Measurements from ENCODE around the gene FBXO24.

Gene FBXO24

DNA sequence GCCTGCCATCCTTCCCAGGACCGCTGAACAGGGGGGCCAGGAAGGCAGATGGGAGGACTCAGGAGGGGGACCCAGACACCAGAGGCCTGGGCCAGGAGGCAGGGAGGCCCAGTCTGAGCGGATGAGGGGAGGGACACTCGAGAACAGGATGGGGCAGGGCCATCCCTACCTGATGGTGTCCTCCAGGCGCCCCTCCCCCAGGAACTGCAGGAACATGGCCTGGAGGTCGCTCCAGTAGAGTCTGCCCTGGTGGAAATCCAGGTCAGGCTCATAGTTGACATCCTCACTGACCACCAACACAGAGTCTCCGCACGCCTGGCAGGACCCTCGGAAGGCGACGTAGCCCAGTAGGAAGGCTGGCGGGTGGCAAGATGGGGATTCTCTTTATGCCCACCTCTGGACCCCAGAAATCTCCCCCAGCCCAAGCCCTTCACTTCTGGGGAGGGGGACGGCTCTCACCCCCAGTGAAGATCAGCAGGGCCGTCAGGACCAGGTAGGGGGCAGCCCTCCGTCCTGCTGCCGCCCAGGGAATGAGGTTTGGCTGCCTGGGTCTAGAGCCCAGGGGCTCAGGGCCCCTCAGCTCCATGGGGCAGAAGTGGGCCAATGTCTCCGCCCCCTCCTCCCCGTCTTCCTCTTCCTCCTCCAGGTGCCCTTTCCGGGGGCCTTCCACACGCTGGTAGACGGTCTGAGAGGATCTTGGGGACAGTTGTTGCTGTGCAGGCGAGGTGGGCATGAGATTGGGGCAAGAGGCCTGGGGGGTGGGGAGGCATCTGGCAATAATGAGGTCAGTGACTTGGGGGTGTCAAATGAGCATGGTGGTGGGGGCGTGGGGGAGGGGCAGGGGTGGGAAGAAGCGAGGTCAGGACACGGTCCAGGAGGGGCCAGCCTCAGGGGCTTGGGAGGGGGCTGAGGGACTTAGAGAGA is 54.7 kb downstream of the FBXO24 start:
- Histone ChIP-seq H2BK12ac (ENCODE audit: low read length in 2 of 2) (no peak overlapping the region), H3K23ac (ENCODE audit: low read length in 2 of 2) (no peak overlapping the region), H4K91ac (ENCODE audit: low read length) (no peak overlapping the region), H2AK5ac (ENCODE audit: low read length, severe bottlenecking) (no peak overlapping the region), H3K27me3 (ENCODE audit: control insufficient read depth in 1 of 2, insufficient read depth in 1 of 2, low read length in 2 of 2) (peaks cover 21 to 60% of the 10 kb centered on the region in 2 experiments), H3K79me1 (replicated peaks; ENCODE audit: low read length, poor library complexity, severe bottlenecking) (no peaks in the 10 kb centered on the region), H3K18ac (ENCODE audit: low read depth in 1 of 2, low read length in 2 of 2) (no peak overlapping the region), H3K36me3 (ENCODE audit: control insufficient read depth in 1 of 2, insufficient read depth in 2 of 2, low read depth in 1 of 2, low read length in 2 of 2) (no peaks in the 10 kb centered on the region), H3K4me1 (ENCODE audit: control insufficient read depth, insufficient read depth, low read depth, low read length) (no peaks in the 10 kb centered on the region), H4K8ac (ENCODE audit: low read length) (no peak overlapping the region), H3K14ac (ENCODE audit: low read length in 2 of 2) (no peak overlapping the region), H3K9ac (ENCODE audit: low read length) (no peak overlapping the region), H2AFZ (ENCODE audit: low read depth, low read length) (no peak overlapping the region), H2BK15ac (ENCODE audit: low read depth, poor library complexity, severe bottlenecking) (no peak overlapping the region), H3K27ac (ENCODE audit: low read length, poor library complexity, severe bottlenecking) (no peak overlapping the region), H2BK120ac (ENCODE audit: low read depth, low read length) (no peak overlapping the region), H3K4ac (ENCODE audit: low read depth in 1 of 2, low read length in 2 of 2) (no peak overlapping the region), H2BK5ac (ENCODE audit: low read depth, low read length, poor library complexity, severe bottlenecking) (no peak overlapping the region), H3K4me2 (ENCODE audit: low read length, poor library complexity, severe bottlenecking) (no peak overlapping the region), H3K9me3 (ENCODE audit: control insufficient read depth, low read length) (no peaks in the 10 kb centered on the region), H3K4me3 (ENCODE audit: insufficient read depth in 1 of 2, low read depth in 1 of 2, low read length in 2 of 2) (no peak overlapping the region)
- no peak for DNase-seq
- 90% methylated on average over 20 of the region's 24 CpGs for WGBS

DNA sequence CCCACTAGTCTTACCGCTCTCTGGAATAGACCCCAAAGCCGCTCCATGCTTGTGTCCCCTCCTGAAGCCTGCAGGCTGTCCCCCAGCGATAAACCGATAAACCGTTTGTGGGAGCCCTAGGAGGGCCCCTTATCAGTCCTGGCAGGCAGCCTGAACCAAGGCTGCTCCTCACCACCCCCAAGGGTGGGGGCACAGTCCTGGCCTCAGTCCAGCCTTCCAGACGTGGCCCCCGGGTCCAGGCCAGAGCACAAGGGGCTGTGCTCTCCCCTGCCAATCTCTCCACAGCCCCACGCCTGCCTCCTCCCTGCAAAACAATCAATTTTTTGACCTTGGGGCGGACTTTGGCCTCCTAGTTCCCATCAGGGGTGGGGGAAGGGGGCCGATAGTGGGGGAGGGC is 55.3 kb downstream of the FBXO24 start, which contains the start of gene TFR2:
Gene TFR2 (minus strand): TSS at position 90 of the 397 bp plus-strand sequence. CDS start 43 bp downstream, at position 47.
- no peaks in the 10 kb centered on the region for H3K79me1 ChIP-seq (replicated peaks; ENCODE audit: low read length, poor library complexity, severe bottlenecking)
- no peak within 1 kb of the TSS for H3K18ac ChIP-seq (ENCODE audit: low read depth in 1 of 2, low read length in 2 of 2)
- no peak within 1 kb of the TSS for H2AK5ac ChIP-seq (ENCODE audit: low read length, severe bottlenecking)
- H3K27ac ChIP-seq (ENCODE audit: low read length, poor library complexity, severe bottlenecking) = no peak within 1 kb of the TSS
- H3K9me3 ChIP-seq (ENCODE audit: control insufficient read depth, low read length) = no peaks in the 10 kb centered on the region
- no peak within 1 kb of the TSS for H3K4me2 ChIP-seq (ENCODE audit: low read length, poor library complexity, severe bottlenecking)
- H3K9ac ChIP-seq (ENCODE audit: low read length) = no peak within 1 kb of the TSS
- no peak within 1 kb of the TSS for H3K4me3 ChIP-seq (ENCODE audit: insufficient read depth in 1 of 2, low read depth in 1 of 2, low read length in 2 of 2)
- no peak within 1 kb of the TSS for H3K14ac ChIP-seq (ENCODE audit: low read length in 2 of 2)
- H2BK12ac ChIP-seq (ENCODE audit: low read length in 2 of 2) = no peak within 1 kb of the TSS
- H2BK15ac ChIP-seq (ENCODE audit: low read depth, poor library complexity, severe bottlenecking) = no peak within 1 kb of the TSS
- no peaks in the 10 kb centered on the region for H3K36me3 ChIP-seq (ENCODE audit: control insufficient read depth in 1 of 2, insufficient read depth in 2 of 2, low read depth in 1 of 2, low read length in 2 of 2)
- no peak within 1 kb of the TSS for H3K4ac ChIP-seq (ENCODE audit: low read depth in 1 of 2, low read length in 2 of 2)
- H2AFZ ChIP-seq (ENCODE audit: low read depth, low read length) = no peak within 1 kb of the TSS
- no peaks in the 10 kb centered on the region for H3K4me1 ChIP-seq (ENCODE audit: control insufficient read depth, insufficient read depth, low read depth, low read length)
- H4K8ac ChIP-seq (ENCODE audit: low read length) = no peak within 1 kb of the TSS
- peaks cover 26 to 67% of the 10 kb centered on the region in 2 experiments for H3K27me3 ChIP-seq (ENCODE audit: control insufficient read depth in 1 of 2, insufficient read depth in 1 of 2, low read length in 2 of 2)
- H2BK5ac ChIP-seq (ENCODE audit: low read depth, low read length, poor library complexity, severe bottlenecking) = no peak within 1 kb of the TSS
- H4K91ac ChIP-seq (ENCODE audit: low read length) = no peak within 1 kb of the TSS
- 97% methylated on average over 7 of the region's 10 CpGs for WGBS
- H2BK120ac ChIP-seq (ENCODE audit: low read depth, low read length) = no peak within 1 kb of the TSS
- no peak within 1 kb of the TSS for H3K23ac ChIP-seq (ENCODE audit: low read length in 2 of 2)
- DNase-seq = no peak

DNA sequence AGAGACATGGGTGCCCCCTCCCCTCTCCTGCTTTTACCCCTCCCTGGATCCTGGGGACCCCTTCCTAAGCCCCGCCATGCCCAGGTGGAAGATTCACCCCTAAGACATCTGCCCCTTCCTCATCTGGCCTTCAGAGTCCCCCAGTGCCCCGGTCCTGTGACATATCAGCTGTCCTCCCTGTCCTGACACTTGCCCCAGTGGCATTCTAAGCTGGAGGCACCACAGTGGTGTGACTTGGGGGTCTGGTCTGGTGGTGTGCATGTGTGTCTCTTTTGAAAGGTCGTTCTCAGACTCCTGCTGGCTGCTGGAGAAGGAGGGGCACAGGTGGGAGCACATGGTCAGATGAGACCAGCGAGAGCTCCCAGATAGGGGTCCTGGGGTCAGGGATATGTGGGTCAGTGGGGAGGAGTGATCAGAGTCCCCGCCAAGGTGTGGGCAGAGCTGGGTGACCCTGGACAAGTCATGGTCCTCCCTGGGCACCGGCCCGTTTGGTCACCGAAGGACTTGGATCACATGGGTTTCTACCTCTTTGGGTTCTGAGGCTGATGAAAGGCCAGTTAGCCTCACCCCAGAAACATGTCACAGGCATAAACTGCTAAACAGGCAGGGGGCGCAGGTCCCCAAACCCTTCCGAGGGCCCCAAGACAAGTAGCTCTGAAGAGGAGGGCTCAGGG is 55.9 kb downstream of the FBXO24 start:
- Histone ChIP-seq H3K27ac (ENCODE audit: low read length, poor library complexity, severe bottlenecking) (no peak overlapping the region), H4K8ac (ENCODE audit: low read length) (no peak overlapping the region), H3K4me1 (ENCODE audit: control insufficient read depth, insufficient read depth, low read depth, low read length) (no peaks in the 10 kb centered on the region), H2BK120ac (ENCODE audit: low read depth, low read length) (no peak overlapping the region), H3K4me3 (ENCODE audit: insufficient read depth in 1 of 2, low read depth in 1 of 2, low read length in 2 of 2) (no peak overlapping the region), H2AFZ (ENCODE audit: low read depth, low read length) (no peak overlapping the region), H3K9ac (ENCODE audit: low read length) (no peak overlapping the region), H3K4ac (ENCODE audit: low read depth in 1 of 2, low read length in 2 of 2) (no peak overlapping the region), H3K9me3 (ENCODE audit: control insufficient read depth, low read length) (no peaks in the 10 kb centered on the region), H3K4me2 (ENCODE audit: low read length, poor library complexity, severe bottlenecking) (no peak overlapping the region), H4K91ac (ENCODE audit: low read length) (no peak overlapping the region), H3K79me1 (replicated peaks; ENCODE audit: low read length, poor library complexity, severe bottlenecking) (no peaks in the 10 kb centered on the region), H3K27me3 (ENCODE audit: control insufficient read depth in 1 of 2, insufficient read depth in 1 of 2, low read length in 2 of 2) (peaks cover 29 to 71% of the 10 kb centered on the region in 2 experiments), H3K23ac (ENCODE audit: low read length in 2 of 2) (no peak overlapping the region), H2AK5ac (ENCODE audit: low read length, severe bottlenecking) (no peak overlapping the region), H2BK12ac (ENCODE audit: low read length in 2 of 2) (no peak overlapping the region), H3K18ac (ENCODE audit: low read depth in 1 of 2, low read length in 2 of 2) (no peak overlapping the region), H2BK15ac (ENCODE audit: low read depth, poor library complexity, severe bottlenecking) (no peak overlapping the region), H2BK5ac (ENCODE audit: low read depth, low read length, poor library complexity, severe bottlenecking) (no peak overlapping the region), H3K14ac (ENCODE audit: low read length in 2 of 2) (no peak overlapping the region), H3K36me3 (ENCODE audit: control insufficient read depth in 1 of 2, insufficient read depth in 2 of 2, low read depth in 1 of 2, low read length in 2 of 2) (no peaks in the 10 kb centered on the region)
- no peak for DNase-seq
- WGBS = 85% methylated on average over 10 of the region's 10 CpGs

DNA sequence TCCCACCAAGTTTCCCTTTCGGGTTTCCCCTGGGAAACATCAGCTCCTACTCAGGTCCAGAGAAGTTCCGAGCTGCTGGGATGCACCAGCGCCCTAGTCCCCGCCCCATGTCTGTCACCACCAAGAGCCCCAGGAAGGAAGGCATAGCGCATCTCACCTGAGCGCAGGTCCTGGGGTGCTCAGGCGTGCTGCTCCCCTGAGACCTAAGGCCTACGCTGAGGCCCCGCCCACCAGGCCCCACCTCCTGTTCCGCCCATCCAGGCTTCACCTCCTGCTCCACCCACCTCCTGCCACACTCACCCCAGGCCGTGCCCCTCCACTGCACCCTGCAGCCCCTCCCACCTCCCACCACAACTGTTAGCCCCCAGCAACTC is 56.4 kb downstream of the FBXO24 start:
- no peak overlapping the region for H2AFZ ChIP-seq (ENCODE audit: low read depth, low read length)
- no peaks in the 10 kb centered on the region for H3K79me1 ChIP-seq (replicated peaks; ENCODE audit: low read length, poor library complexity, severe bottlenecking)
- H3K14ac ChIP-seq (ENCODE audit: low read length in 2 of 2) = no peak overlapping the region
- H3K36me3 ChIP-seq (ENCODE audit: control insufficient read depth in 1 of 2, insufficient read depth in 2 of 2, low read depth in 1 of 2, low read length in 2 of 2) = no peaks in the 10 kb centered on the region
- no peak overlapping the region for H3K9ac ChIP-seq (ENCODE audit: low read length)
- 63% methylated on average over 11 of the region's 11 CpGs for WGBS
- no peak overlapping the region for H3K18ac ChIP-seq (ENCODE audit: low read depth in 1 of 2, low read length in 2 of 2)
- no peak overlapping the region for H3K4me3 ChIP-seq (ENCODE audit: insufficient read depth in 1 of 2, low read depth in 1 of 2, low read length in 2 of 2)
- no peak overlapping the region for H2BK12ac ChIP-seq (ENCODE audit: low read length in 2 of 2)
- H3K9me3 ChIP-seq (ENCODE audit: control insufficient read depth, low read length) = no peaks in the 10 kb centered on the region
- H2AK5ac ChIP-seq (ENCODE audit: low read length, severe bottlenecking) = no peak overlapping the region
- H3K27ac ChIP-seq (ENCODE audit: low read length, poor library complexity, severe bottlenecking) = no peak overlapping the region
- no peak overlapping the region for H2BK120ac ChIP-seq (ENCODE audit: low read depth, low read length)
- H3K4me2 ChIP-seq (ENCODE audit: low read length, poor library complexity, severe bottlenecking) = no peak overlapping the region
- H3K27me3 ChIP-seq (ENCODE audit: control insufficient read depth in 1 of 2, insufficient read depth in 1 of 2, low read length in 2 of 2) = peaks cover 34 to 74% of the 10 kb centered on the region in 2 experiments
- H2BK15ac ChIP-seq (ENCODE audit: low read depth, poor library complexity, severe bottlenecking) = no peak overlapping the region
- H3K23ac ChIP-seq (ENCODE audit: low read length in 2 of 2) = no peak overlapping the region
- no peak overlapping the region for H4K91ac ChIP-seq (ENCODE audit: low read length)
- peak overlapping the region; percentile 9 for H4K8ac ChIP-seq (ENCODE audit: low read length)
- no peak overlapping the region for H2BK5ac ChIP-seq (ENCODE audit: low read depth, low read length, poor library complexity, severe bottlenecking)
- H3K4ac ChIP-seq (ENCODE audit: low read depth in 1 of 2, low read length in 2 of 2) = no peak overlapping the region
- no peak for DNase-seq
- no peaks in the 10 kb centered on the region for H3K4me1 ChIP-seq (ENCODE audit: control insufficient read depth, insufficient read depth, low read depth, low read length)
